Endothelial cell of umbilical vein (primary cell): Measurements from ENCODE around the gene YPEL1. TPM values are rescaled to one million over a fixed set of nuclear protein-coding genes. Genes with fewer than 3 reads are reported as not detected.

ENCODE experiments used
- BruUV-seq: library from RNA; stranded (reverse); fragments of 400-500 nt; replicated peaks from 2 replicates; lab custom pipeline; 2021; lab: Mats Ljungman, UMichigan
- CTCF ChIA-PET: fragments of 300-600, 350-600 bp; sonication (Branson Sonifier 250); formaldehyde crosslinking; loops from one replicate; lab custom pipeline; 2021; ENCODE audit warnings: antibody characterized with exemption, inconsistent platforms; lab: Charles Lee
- POLR2A ChIA-PET: fragments of 300-600, 350-600 bp; sonication (Branson Sonifier 250); formaldehyde crosslinking; loops from one replicate; lab custom pipeline; 2021; ENCODE audit warnings: antibody characterized with exemption, inconsistent platforms; lab: Charles Lee
- DNase-seq: peaks from one replicate; pipeline ENCODE4 v3.0.0-alpha.2; 2011; ENCODE audit warnings: low read depth, low spot score
- FAIRE-seq: peaks from 2 replicates; lab custom pipeline; 2011; peaks lifted over from hg19 to GRCh38; lab: Jason Lieb, UNC
- H2AFZ ChIP-seq: 2 replicates; pipeline ENCODE4 v1.6.0; 2012; ENCODE audit warnings: low read depth, low read length, control low read depth, inconsistent platforms
- H3K27ac ChIP-seq: 2 replicates; pipeline ENCODE4 v1.5.1; 2011; ENCODE audit warnings: low read depth, mild to moderate bottlenecking, control low read depth, low read length, moderate library complexity; ENCODE audit not compliant: insufficient read depth
- H3K27me3 ChIP-seq, 2 experiments: 2 replicates each; pipeline versions ENCODE4 v1.6.0 to v1.6.1; 2011; ENCODE audit warnings: low read length in 2 of 2, mixed read lengths in 1 of 2; ENCODE audit not compliant: control insufficient read depth in 2 of 2, insufficient read depth in 2 of 2
- H3K36me3 ChIP-seq, 2 experiments: 2 replicates in 1 of 2; 3 replicates in 1 of 2; pipeline ENCODE4 v1.5.1; 2011; ENCODE audit warnings: low read length in 2 of 2, mild to moderate bottlenecking in 1 of 2, moderate library complexity in 1 of 2; ENCODE audit not compliant: control insufficient read depth in 2 of 2, insufficient read depth in 2 of 2; ENCODE audit errors: extremely low read depth in 1 of 2
- H3K4me1 ChIP-seq: 3 replicates; pipeline ENCODE4 v1.5.1; 2011; ENCODE audit warnings: mild to moderate bottlenecking, low read length; ENCODE audit not compliant: control insufficient read depth, insufficient read depth; ENCODE audit errors: extremely low read depth
- H3K4me2 ChIP-seq: 2 replicates; pipeline ENCODE4 v1.6.1; 2011; ENCODE audit warnings: low read length, control low read depth, mixed read lengths; ENCODE audit not compliant: insufficient read depth
- H3K4me3 ChIP-seq, 3 experiments: fragments of 200-600 bp in 1 of 3; sonication (generic), shearing (Covaris generic) in 1 of 3; replicated peaks in 1 of 3; 2 replicates each; pipeline ENCODE4 v1.5.1; 2011 to 2016; ENCODE audit warnings: control low read depth in 3 of 3, low read length in 3 of 3, mild to moderate bottlenecking in 2 of 3, inconsistent platforms in 1 of 3, low read depth in 1 of 3, moderate library complexity in 1 of 3; ENCODE audit not compliant: insufficient read depth in 1 of 3
- H3K79me2 ChIP-seq: 2 replicates; pipeline ENCODE4 v1.6.0; 2012; ENCODE audit warnings: low read length, inconsistent platforms; ENCODE audit not compliant: control insufficient read depth, insufficient read depth
- H3K9ac ChIP-seq: replicated peaks from 2 replicates; pipeline ENCODE3; 2011; ENCODE audit warnings: low read length, control low read depth; ENCODE audit not compliant: insufficient read depth; ENCODE audit errors: extremely low read depth
- H3K9me1 ChIP-seq: replicated peaks from 3 replicates; pipeline ENCODE4 v1.6.0; 2011; ENCODE audit warnings: mild to moderate bottlenecking, low read length; ENCODE audit not compliant: control insufficient read depth, insufficient read depth; ENCODE audit errors: extremely low read depth
- H3K9me3 ChIP-seq: replicated peaks from 2 replicates; pipeline ENCODE4 v1.5.1; 2012; ENCODE audit warnings: low read length, inconsistent platforms; ENCODE audit not compliant: control insufficient read depth, insufficient read depth
- H4K20me1 ChIP-seq: replicated peaks from 2 replicates; pipeline ENCODE3; 2011; ENCODE audit warnings: mild to moderate bottlenecking, low read length; ENCODE audit not compliant: control insufficient read depth, insufficient read depth; ENCODE audit errors: extremely low read depth
- EZH2 ChIP-seq: IDR thresholded peaks from 2 replicates; pipeline ENCODE4 v1.6.1; 2012; ENCODE audit warnings: borderline replicate concordance, low read depth, mild to moderate bottlenecking, moderate library complexity, low read length, inconsistent platforms; ENCODE audit not compliant: severe bottlenecking
- FOS ChIP-seq: IDR thresholded peaks from 2 replicates; pipeline ENCODE4 v1.6.1; 2011; ENCODE audit warnings: mild to moderate bottlenecking, low read length, moderate library complexity, borderline replicate concordance; ENCODE audit not compliant: insufficient read depth
- GATA2 ChIP-seq: IDR thresholded peaks from 2 replicates; pipeline ENCODE4 v1.7.0; 2011; ENCODE audit warnings: low read depth, mild to moderate bottlenecking, moderate library complexity, mixed read lengths, low read length; ENCODE audit not compliant: insufficient read length, insufficient read depth
- JUN ChIP-seq: IDR thresholded peaks from 2 replicates; pipeline ENCODE4 v1.6.1; 2011; ENCODE audit warnings: borderline replicate concordance, low read depth; ENCODE audit not compliant: insufficient read length, insufficient read depth
- MYC ChIP-seq: IDR thresholded peaks from one replicate; pipeline ENCODE4 v1.6.1; 2011; ENCODE audit warnings: mild to moderate bottlenecking, low read depth, low read length
- POLR2A ChIP-seq: IDR thresholded peaks from 2 replicates; pipeline ENCODE4 v1.6.1; 2012; ENCODE audit warnings: low read depth, mild to moderate bottlenecking, control low read depth, low read length
- POLR2AphosphoS5 ChIP-seq: IDR thresholded peaks from 2 replicates; pipeline ENCODE4 v1.6.1; 2012; ENCODE audit warnings: low read depth, mild to moderate bottlenecking, control low read depth, low read length, moderate library complexity; ENCODE audit not compliant: insufficient read depth
- dilution Hi-C: fragments of 300-500 bp; cut with MboI; formaldehyde crosslinking; loops from one replicate; pipeline ENCODE4 v1.15.0; 2019; ENCODE audit warnings: low sequenced_read_pairs; ENCODE audit not compliant: extremely low pct_ligation_motif_present
- intact Hi-C: fragments of 100-400 bp; cut with micrococcal nuclease; formaldehyde crosslinking; loops from one replicate; pipeline ENCODE4 v1.10.0; 2022
- polyA plus RNA-seq, 4 experiments: library from polyadenylated mRNA; depleted of rRNA in 3 of 4; stranded (reverse) in 3 of 4; unstranded in 1 of 4; fragments of >200 nt; gene quantifications; 2 replicates each; pipeline versions ENCODE4 v1.2.1 to v1.2.3, GENCODE V29; 2011 to 2012; ENCODE audit warnings: missing spikeins in 1 of 4
- total RNA-seq: library from RNA; stranded (reverse); gene quantifications from 2 replicates; pipeline ENCODE4 v1.2.3, GENCODE V29; 2021
- TF ChIP-seq, protein P1 (sequence below), 2 donors: IDR thresholded peaks; 1 replicate in 1 of 2; 2 replicates in 1 of 2; pipeline ENCODE4 v1.5.1; 2011; ENCODE audit warnings: low read length in 2 of 2, mild to moderate bottlenecking in 2 of 2, moderate library complexity in 2 of 2, control low read depth in 1 of 2, inconsistent platforms in 1 of 2, low read depth in 1 of 2; ENCODE audit not compliant: insufficient read depth in 1 of 2; ENCODE audit errors: extremely low read depth in 1 of 2
- TF ChIP-seq, protein P2 (sequence below): IDR thresholded peaks from 2 replicates; pipeline ENCODE4 v1.6.1; 2011; ENCODE audit not compliant: insufficient read depth, insufficient read length

Gene YPEL1
- total and polyA plus RNA-seq, 2 donors (not counting 3 experiments of a cell fraction or from before 2014, with no cell fraction given), result 3.7 to 6.2 TPM

GRCh38 chr22:21752276-21752675, 16.7 kb upstream of the YPEL1 start:
- H3K4me2 ChIP-seq, result no peak overlapping the region
- CTCF ChIA-PET, result no interaction called here
- H3K9ac ChIP-seq, result no peak overlapping the region
- H3K9me3 ChIP-seq, result no peaks in the 10 kb centered on the region
- H3K9me1 ChIP-seq, result no peaks in the 10 kb centered on the region
- no TSS peak for BruUV-seq
- no peak overlapping the region for H3K4me3 ChIP-seq
- H3K79me2 ChIP-seq, result no peaks in the 10 kb centered on the region
- FAIRE-seq (no peak), DNase-seq (no peak)
- POLR2A ChIA-PET, result no interaction called here
- dilution Hi-C loops (no loop called here), intact Hi-C loops (no loop called here)
- H3K4me1 ChIP-seq, result peaks cover 12% of the 10 kb centered on the region
- no peak overlapping the region for H2AFZ ChIP-seq
- no peaks in the 10 kb centered on the region for H3K27me3 ChIP-seq
- TF ChIP-seq MYC (no peak), FOS (no peak), JUN (no peak), GATA2 (no peak), POLR2A (no peak), POLR2AphosphoS5 (no peak), EZH2 (no peak)
- TF ChIP-seq, protein P1, sequence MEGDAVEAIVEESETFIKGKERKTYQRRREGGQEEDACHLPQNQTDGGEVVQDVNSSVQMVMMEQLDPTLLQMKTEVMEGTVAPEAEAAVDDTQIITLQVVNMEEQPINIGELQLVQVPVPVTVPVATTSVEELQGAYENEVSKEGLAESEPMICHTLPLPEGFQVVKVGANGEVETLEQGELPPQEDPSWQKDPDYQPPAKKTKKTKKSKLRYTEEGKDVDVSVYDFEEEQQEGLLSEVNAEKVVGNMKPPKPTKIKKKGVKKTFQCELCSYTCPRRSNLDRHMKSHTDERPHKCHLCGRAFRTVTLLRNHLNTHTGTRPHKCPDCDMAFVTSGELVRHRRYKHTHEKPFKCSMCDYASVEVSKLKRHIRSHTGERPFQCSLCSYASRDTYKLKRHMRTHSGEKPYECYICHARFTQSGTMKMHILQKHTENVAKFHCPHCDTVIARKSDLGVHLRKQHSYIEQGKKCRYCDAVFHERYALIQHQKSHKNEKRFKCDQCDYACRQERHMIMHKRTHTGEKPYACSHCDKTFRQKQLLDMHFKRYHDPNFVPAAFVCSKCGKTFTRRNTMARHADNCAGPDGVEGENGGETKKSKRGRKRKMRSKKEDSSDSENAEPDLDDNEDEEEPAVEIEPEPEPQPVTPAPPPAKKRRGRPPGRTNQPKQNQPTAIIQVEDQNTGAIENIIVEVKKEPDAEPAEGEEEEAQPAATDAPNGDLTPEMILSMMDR (IDR thresholded peaks at IDR 0.05; ENCODE audit: extremely low read depth in 1 of 2, insufficient read depth in 1 of 2, low read depth in 1 of 2, low read length in 2 of 2), result no peak
- TF ChIP-seq, protein P2, sequence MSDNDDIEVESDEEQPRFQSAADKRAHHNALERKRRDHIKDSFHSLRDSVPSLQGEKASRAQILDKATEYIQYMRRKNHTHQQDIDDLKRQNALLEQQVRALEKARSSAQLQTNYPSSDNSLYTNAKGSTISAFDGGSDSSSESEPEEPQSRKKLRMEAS, result no peak
- H3K27ac ChIP-seq, result no peak overlapping the region
- H3K36me3 ChIP-seq, result peaks cover 0 to 4% of the 10 kb centered on the region in 2 experiments
- H4K20me1 ChIP-seq, result no peaks in the 10 kb centered on the region
